Measurements from ENCODE around the gene GMDS.

DNA sequence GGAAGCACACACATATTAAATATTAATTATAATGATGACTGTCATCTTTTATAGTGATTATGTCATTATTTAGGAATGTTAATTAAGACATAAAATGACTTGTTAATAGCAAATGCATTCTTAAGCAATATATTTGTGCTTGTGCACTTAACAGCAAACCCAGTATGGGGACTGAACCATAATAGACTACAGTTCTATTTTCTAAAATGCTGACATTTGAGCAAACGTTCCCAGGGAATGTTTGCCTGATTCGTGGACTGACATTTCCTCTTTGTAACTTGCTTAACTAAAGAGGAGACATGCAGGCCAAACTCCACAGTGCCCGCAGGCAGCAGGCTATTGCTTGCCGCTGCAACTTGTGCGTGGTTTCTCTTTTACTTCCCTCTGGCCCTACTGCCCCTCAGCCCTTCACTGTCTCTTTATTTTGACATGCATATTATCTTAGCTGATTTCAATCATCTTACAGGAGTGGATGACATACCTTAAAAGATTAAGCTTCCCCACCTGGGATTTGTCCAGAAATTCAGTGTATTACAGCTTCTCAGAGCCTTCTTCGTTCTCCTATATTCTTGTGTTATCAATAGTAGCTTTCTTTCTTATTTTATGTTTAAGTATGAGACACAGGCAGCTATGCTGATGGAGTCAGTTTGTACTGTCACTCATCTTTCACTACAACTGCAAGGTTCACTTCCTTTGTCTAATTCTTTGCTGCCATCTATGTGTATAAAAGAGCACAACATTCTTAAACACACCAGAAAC lies 141.5 kb downstream of the GMDS start:
- TF ChIP-seq, protein P1, sequence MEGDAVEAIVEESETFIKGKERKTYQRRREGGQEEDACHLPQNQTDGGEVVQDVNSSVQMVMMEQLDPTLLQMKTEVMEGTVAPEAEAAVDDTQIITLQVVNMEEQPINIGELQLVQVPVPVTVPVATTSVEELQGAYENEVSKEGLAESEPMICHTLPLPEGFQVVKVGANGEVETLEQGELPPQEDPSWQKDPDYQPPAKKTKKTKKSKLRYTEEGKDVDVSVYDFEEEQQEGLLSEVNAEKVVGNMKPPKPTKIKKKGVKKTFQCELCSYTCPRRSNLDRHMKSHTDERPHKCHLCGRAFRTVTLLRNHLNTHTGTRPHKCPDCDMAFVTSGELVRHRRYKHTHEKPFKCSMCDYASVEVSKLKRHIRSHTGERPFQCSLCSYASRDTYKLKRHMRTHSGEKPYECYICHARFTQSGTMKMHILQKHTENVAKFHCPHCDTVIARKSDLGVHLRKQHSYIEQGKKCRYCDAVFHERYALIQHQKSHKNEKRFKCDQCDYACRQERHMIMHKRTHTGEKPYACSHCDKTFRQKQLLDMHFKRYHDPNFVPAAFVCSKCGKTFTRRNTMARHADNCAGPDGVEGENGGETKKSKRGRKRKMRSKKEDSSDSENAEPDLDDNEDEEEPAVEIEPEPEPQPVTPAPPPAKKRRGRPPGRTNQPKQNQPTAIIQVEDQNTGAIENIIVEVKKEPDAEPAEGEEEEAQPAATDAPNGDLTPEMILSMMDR (conservative IDR thresholded peaks at IDR 0.05; ENCODE audit: low read length), result peak; percentile 89
- no peak for TF ChIP-seq EZH2phosphoT487 (IDR thresholded peaks at IDR 0.05; ENCODE audit: borderline replicate concordance)

All from Loucy (cell line).